Stimulated activated CD8-positive, alpha-beta memory T cell treated with anti-CD3 and anti-CD28 coated beads, Interleukin-7, amount 100 ng/mL, for 24 hours (primary cell): Measurements from ENCODE around the gene CSRNP3.
"Not testable (repeated sequence)": the region's sequence is repeated elsewhere in the genome, so short reads cannot be mapped to it uniquely, and the experiment has no call there.

Source experiments
- DNase-seq: peaks from one replicate; pipeline ENCODE4 v3.0.0-alpha.2; 2020; ENCODE audit warnings: low read depth

CSRNP3 gene

GRCh38 chr2:165634855-165635254 lies 165.4 kb downstream of the CSRNP3 start:
- DNase-seq: no peak

GRCh38 chr2:165635532-165635931 lies 166.0 kb downstream of the CSRNP3 start:
- DNase-seq: no peak

- DNase-seq: no peak
Measured at GRCh38 chr2:165636959-165637358, 167.5 kb downstream of the CSRNP3 start.

DNA sequence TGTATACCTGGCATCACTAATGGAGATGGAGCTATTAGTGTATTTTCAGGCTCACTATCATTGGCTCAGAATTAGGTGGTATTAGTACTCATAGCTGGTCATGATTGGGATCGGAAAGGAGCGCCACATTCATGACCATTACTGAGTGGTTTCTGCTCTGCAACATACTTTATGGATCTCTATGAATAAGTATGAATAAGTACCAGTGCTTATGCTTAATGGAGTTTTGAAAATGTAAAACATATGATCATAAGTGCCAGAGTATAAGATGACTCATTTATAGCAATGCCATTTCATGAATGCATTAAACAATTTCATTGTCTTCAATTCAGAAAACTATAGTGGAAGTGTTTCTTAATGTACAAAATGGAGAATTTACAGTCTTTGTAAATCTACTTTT lies 167.9 kb downstream of the CSRNP3 start:
- DNase-seq: no peak

DNA sequence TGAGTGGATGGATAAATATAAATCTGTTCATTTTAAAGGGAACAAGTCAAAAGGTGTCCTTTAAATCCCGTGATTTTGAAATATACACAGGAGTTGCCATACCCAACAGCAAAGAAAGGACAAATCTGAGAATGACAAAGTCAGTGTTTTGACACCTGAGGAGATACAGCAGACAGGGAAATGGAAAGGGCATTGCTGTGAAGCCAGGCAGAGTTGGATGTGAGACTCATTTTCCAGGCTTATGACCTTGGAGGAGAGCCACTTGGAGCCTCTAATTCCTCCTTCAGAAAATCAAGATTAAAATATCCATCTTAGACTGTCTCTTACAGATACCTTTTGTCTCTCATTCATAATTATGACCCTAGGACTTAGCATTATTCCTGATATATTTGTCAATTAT lies 170.0 kb downstream of the CSRNP3 start:
- DNase-seq: no peak

DNA sequence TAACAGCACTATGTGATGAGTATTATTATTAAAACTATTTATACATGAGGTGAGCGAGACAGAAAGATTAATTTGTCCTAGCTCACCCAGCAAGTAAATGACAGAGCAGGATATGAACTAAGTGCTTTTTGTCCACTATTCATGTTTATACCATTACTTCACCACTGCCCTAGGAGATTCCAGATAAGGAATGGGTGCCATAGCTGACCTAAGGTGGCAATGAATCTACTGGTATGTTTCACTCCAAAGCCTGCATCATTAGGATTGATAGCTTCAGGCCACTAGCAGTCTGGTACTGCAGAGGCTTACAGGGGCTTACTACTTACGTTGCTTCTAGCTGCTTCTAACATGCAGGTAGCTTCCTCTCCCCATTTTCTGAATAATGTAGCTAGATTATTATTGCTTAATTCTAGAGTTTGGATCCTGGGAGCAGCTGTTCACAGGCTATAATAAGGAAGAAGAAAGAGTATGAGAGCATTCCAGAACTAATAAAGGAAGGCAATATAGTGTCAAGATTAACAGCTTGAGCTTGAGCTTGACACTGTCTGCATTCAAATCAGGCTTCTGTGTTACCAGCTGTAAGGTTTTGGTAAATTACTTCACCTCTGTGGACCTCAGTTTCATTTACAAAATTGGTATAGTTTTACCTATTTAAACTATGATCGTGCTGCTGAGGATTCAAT lies 170.9 kb downstream of the CSRNP3 start:
- no peak for DNase-seq

- DNase-seq: no peak
Measured at GRCh38 chr2:165645930-165646831, 176.7 kb downstream of the CSRNP3 start.

DNA sequence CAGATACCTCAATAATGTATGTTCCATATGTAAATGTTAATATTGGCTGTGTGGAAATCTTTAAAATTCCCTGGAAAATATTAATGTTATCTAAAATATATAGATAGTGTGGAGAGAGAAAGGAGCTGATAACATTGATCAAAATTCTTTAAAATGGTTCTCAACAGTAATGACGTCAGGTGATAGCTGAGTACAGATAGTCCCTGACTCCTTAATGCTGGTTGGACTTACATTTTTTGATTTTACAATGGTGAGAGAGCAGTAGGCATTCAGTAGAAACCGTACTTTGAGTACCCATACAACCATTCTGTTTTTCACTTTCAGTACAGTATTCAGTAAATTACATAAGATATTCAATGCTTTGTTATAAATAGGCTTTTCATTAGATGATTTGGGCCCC lies 177.9 kb downstream of the CSRNP3 start:
- no peak for DNase-seq

DNA sequence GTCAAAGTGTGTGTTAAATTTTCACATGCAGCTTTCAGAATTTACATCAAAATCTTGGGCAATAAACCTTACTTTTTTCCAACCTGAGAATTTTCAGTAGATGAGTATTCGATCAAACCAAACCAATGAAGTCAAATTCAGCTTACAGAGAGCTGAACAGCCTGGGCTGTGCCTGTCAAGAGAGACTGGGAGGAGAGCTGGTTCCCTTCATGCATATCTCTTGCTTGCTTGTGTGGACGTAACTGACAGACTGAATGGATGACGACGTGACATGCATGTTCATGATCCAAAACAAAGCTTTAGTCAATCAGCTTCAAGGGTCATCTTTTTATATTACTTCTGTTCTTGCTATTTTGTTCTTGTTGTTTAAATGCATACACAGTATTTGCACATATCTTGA lies 179.3 kb downstream of the CSRNP3 start:
- DNase-seq: no peak

GRCh38 chr2:165651233-165651632 lies 181.7 kb downstream of the CSRNP3 start:
- no peak for DNase-seq

DNA sequence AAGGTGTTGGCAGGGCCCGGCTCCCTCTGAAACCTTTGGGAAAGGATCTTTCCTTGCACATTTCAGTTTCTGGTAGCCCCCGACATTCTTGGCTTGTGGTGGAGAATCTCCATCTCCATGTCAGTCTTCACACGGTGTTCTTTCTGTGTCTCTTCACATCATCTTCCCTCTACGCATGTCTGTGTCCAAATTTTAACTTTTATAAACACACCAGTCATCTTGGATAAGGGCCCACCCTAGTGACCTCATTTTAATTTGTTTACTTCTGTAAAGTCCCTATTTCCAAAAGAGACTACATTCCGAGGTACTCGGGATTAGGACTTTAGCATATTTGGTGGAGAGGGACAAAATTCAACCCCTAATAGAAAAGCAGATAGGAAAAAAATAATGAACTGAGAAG lies 186.2 kb downstream of the CSRNP3 start:
- no peak for DNase-seq

DNA sequence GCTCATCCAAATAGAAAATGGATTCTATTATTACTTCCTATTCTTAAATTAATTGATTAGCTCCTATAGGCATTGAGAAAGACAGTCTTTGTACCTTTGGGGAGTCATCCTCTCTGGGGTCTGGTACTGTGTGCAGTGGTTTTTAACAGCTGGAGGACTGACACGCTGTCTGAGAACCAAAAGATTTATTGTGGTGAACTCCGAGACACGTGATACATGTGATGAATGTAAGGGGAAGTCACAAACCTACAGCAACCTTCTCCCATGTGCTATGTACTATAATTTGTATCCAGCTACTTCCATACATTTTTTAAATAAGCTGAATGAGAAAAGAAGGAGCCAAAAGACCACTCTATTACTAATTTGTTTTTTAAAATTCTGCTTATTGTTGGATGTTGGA lies 190.9 kb downstream of the CSRNP3 start:
- no peak for DNase-seq

DNA sequence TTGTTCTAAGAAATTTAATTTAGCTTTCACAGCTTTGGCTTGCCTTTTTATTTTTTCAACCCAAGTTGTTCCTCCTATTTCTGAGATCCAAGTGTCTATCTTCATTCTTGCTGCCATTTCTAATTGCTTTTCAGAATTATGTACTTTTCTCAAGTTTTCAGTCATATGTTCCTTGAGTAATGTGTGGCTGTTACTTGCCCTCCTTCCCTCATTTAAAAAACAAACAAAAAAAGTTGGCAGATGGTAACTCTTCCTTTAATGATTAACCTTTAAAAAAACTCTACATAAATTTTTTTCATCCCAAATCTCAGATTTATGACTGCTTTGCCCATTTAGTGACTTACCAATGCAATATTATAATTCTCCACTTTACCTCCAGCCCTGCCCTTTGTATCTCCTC lies 193.2 kb downstream of the CSRNP3 start:
- no peak for DNase-seq

GRCh38 chr2:165665614-165666013 lies 196.1 kb downstream of the CSRNP3 start:
- DNase-seq: no peak

GRCh38 chr2:165666073-165666472 lies 196.6 kb downstream of the CSRNP3 start:
- not testable (repeated sequence) for DNase-seq

- no peak for DNase-seq
Measured at GRCh38 chr2:165666605-165667004, 197.1 kb downstream of the CSRNP3 start.

- DNase-seq: no peak
Measured at GRCh38 chr2:165667375-165667774, 197.9 kb downstream of the CSRNP3 start.

- DNase-seq: no peak
Measured at GRCh38 chr2:165674780-165675179, 205.3 kb downstream of the CSRNP3 start.

GRCh38 chr2:165675551-165675968 lies 206.1 kb downstream of the CSRNP3 start:
- no peak for DNase-seq

DNA sequence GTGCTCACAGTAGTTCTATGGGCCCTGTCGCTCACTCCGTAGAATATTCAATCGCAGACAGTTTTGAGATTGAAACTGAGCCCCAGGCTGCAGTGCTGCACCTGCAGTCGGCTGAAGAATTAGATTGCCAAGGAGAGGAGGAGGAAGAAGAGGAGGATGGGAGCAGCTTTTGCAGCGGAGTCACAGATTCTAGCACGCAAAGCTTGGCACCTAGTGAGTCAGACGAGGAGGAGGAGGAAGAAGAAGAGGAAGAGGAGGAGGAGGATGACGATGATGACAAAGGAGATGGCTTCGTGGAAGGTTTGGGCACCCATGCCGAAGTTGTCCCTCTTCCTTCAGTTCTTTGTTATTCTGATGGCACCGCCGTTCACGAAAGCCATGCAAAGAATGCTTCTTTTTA lies 209.4 kb downstream of the CSRNP3 start:
- DNase-seq: no peak

DNA sequence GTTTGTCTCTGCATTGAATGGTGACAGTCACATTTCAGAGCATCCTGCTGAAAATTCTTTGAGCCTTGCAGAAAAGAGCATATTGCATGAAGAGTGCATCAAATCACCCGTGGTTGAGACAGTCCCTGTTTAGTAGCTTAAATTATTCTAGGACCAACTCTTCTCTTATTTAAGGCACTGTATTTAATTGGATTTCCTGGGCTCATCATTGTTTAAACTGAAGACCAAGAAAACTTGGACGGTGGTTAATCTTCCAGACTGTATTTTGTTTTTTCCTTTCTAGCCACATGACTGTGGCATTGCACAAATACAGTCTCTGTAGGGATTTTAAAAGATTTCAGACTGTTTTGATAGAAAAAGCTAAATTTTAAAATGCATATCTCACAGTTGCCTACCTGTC lies 210.1 kb downstream of the CSRNP3 start:
- DNase-seq: no peak

GRCh38 chr2:165681841-165682240 lies 212.3 kb downstream of the CSRNP3 start:
- no peak for DNase-seq

DNA sequence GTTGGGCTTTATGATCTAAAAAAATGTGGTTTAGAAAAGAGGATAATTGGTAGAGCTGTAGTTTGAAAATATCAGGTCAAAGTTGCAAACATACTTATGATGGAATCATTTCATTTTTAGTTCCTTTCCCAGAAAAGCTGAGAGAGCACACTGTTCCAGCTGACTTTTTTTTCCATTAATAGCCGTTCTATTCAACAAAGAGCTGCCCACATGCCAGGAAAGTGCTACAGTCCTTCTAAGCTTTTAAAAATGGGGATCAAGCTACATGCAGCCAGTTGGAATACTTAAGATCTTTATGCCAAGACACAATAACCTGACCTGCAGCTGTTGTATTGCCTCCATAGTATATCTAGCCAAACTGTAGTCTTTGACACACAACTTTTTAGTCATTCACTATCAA lies 213.0 kb downstream of the CSRNP3 start:
- DNase-seq: no peak

DNA sequence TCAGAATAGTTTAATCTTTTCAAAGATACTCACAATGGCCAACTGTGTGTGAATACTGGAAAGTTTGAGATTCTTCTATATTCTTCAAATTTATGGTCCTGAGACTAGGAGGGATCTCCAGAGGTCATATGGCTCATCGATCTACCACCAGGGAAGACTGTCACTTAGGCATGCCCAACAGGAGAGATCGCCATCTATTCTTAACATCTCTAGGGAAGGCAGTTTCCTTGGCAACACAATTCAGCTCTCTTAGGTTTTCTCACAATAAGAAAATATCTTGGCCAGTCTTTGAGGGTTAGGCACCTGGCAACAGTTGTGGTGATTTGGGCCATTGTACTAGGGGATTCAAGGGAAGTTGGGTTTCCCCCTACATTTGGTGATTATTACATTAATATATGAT lies 217.3 kb downstream of the CSRNP3 start:
- no peak for DNase-seq
